T-helper 2 cell treated with Interferon-gamma antibody and Interleukin-4, amounts not matched to agents 100 ng/mL and 5 ng/mL, for 36 hours (primary cell): ENCODE data around the gene FANCM. TPM values are rescaled to one million over a fixed set of nuclear protein-coding genes. Genes with fewer than 3 reads are reported as not detected.

Source experiments
- intact Hi-C: fragments of 100-400 bp; cut with micrococcal nuclease; formaldehyde crosslinking; loops from one replicate; pipeline ENCODE4 v1.15.1; 2023
- total RNA-seq: library from RNA; stranded (reverse); gene quantifications from 2 replicates; pipeline ENCODE4 v1.2.3, GENCODE V29; 2022

The FANCM gene
- total RNA-seq, 1 donor from 2014 or later: 17.4 TPM

GRCh38 chr14:45222485-45223262 lies 86.9 kb downstream of the FANCM start:
- intact Hi-C loops: no loop called here

GRCh38 chr14:45227566-45227965 lies 91.8 kb downstream of the FANCM start:
- intact Hi-C loops: no loop called here

- intact Hi-C loops: no loop called here
These were observed 103.3 kb downstream of the FANCM start for GRCh38 chr14:45238988-45239387.

- intact Hi-C loops: no loop called here
These were observed 107.0 kb downstream of the FANCM start for GRCh38 chr14:45242706-45243105.

- intact Hi-C loops: no loop called here
These were observed 110.4 kb downstream of the FANCM start for GRCh38 chr14:45246151-45246550.

- intact Hi-C loops: no loop called here
These were observed 111.0 kb downstream of the FANCM start for GRCh38 chr14:45246691-45247090.

- intact Hi-C loops: no loop called here
These were observed 111.7 kb downstream of the FANCM start for GRCh38 chr14:45247427-45247826.

GRCh38 chr14:45249856-45250575 lies 114.3 kb downstream of the FANCM start:
- intact Hi-C loops: no loop called here

Other genes with a start within 250 kb of the FANCM start
- gene KLHL28, start 174.0 kb upstream of the FANCM start, total RNA-seq: 16.8 and 19.0 TPM in 2 replicates
- 9.8 TPM in 2 replicates for gene TOGARAM1, start 173.7 kb upstream of the FANCM start, total RNA-seq
- gene PRPF39, start 51.8 kb upstream of the FANCM start, total RNA-seq: 40.8 and 43.0 TPM in 2 replicates
- gene FKBP3, start 1.4 kb upstream of the FANCM start, total RNA-seq: 66.7 and 67.0 TPM in 2 replicates
- 73.5 and 81.2 TPM in 2 replicates for gene MIS18BP1, start 117.3 kb downstream of the FANCM start, total RNA-seq